Duodenal mucosa (tissue), 2 donors: ENCODE results near the gene KRT85.

Source experiments
- H3K27ac ChIP-seq: one replicate; pipeline ENCODE4 v1.7.0; 2013; ENCODE audit warnings: low read depth, low read length
- H3K27me3 ChIP-seq, 2 donors: one replicate each; pipeline ENCODE4 v1.7.0; 2013; ENCODE audit warnings: low read length in 2 of 2, control low read depth in 1 of 2; ENCODE audit not compliant: insufficient read depth in 2 of 2, control insufficient read depth in 1 of 2
- H3K36me3 ChIP-seq, 2 donors: one replicate each; pipeline ENCODE4 v1.7.0; 2013; ENCODE audit warnings: low read length in 2 of 2, control low read depth in 1 of 2; ENCODE audit not compliant: insufficient read depth in 2 of 2, control insufficient read depth in 1 of 2
- H3K4me1 ChIP-seq, 2 donors: one replicate each; pipeline ENCODE4 v1.7.0; 2013; ENCODE audit warnings: low read length in 2 of 2, control low read depth in 1 of 2; ENCODE audit not compliant: insufficient read depth in 2 of 2, control insufficient read depth in 1 of 2
- H3K4me3 ChIP-seq, 2 donors: one replicate each; pipeline ENCODE4 v1.7.0; 2013; ENCODE audit warnings: low read length in 2 of 2, low read depth in 1 of 2
- H3K9ac ChIP-seq, 2 donors: one replicate each; pipeline ENCODE4 v1.7.0; 2013; ENCODE audit warnings: low read length in 2 of 2, low read depth in 1 of 2
- H3K9me3 ChIP-seq, 2 donors: one replicate each; pipeline ENCODE4 v1.7.0; 2013; ENCODE audit warnings: low read length in 2 of 2, control low read depth in 1 of 2; ENCODE audit not compliant: control insufficient read depth in 1 of 2

KRT85 gene

GRCh38 chr12:52331833-52332232 is 35.4 kb downstream of the KRT85 start:
- Histone ChIP-seq H3K9ac (no peak overlapping the region), H3K9me3 (no peaks in the 10 kb centered on the region), H3K27ac (no peak overlapping the region), H3K27me3 (no peaks in the 10 kb centered on the region), H3K4me3 (no peak overlapping the region), H3K4me1 (peaks cover 11 to 15% of the 10 kb centered on the region in 2 donors), H3K36me3 (no peaks in the 10 kb centered on the region)

- no peak overlapping the region for H3K9ac ChIP-seq
- peaks cover 11 to 15% of the 10 kb centered on the region in 2 donors for H3K4me1 ChIP-seq
- no peaks in the 10 kb centered on the region for H3K9me3 ChIP-seq
- no peaks in the 10 kb centered on the region for H3K27me3 ChIP-seq
- H3K4me3 ChIP-seq = no peak overlapping the region
- H3K36me3 ChIP-seq = no peaks in the 10 kb centered on the region
- H3K27ac ChIP-seq = no peak overlapping the region
Measured at GRCh38 chr12:52331039-52331438, 36.2 kb downstream of the KRT85 start.

GRCh38 chr12:52327830-52328500 is 39.3 kb downstream of the KRT85 start:
- Histone ChIP-seq H3K27ac (no peak overlapping the region), H3K9ac (no peak overlapping the region), H3K36me3 (no peaks in the 10 kb centered on the region), H3K4me3 (no peak overlapping the region), H3K9me3 (no peaks in the 10 kb centered on the region), H3K4me1 (peaks cover 3% of the 10 kb centered on the region in 2 donors), H3K27me3 (no peaks in the 10 kb centered on the region)

- Histone ChIP-seq H3K9me3 (no peaks in the 10 kb centered on the region), H3K36me3 (no peaks in the 10 kb centered on the region), H3K27ac (no peak overlapping the region), H3K27me3 (peaks cover 3 to 6% of the 10 kb centered on the region in 2 donors), H3K9ac (no peak overlapping the region), H3K4me3 (no peak overlapping the region), H3K4me1 (peaks cover 3% of the 10 kb centered on the region in 2 donors)
Measured at GRCh38 chr12:52327052-52327829, 40.0 kb downstream of the KRT85 start.

GRCh38 chr12:52324153-52324444 is 43.2 kb downstream of the KRT85 start:
- H3K36me3 ChIP-seq = no peaks in the 10 kb centered on the region
- no peak overlapping the region for H3K9ac ChIP-seq
- H3K27me3 ChIP-seq = peaks cover 10 to 15% of the 10 kb centered on the region in 2 donors
- H3K27ac ChIP-seq = no peak overlapping the region
- H3K4me3 ChIP-seq = no peak overlapping the region
- peaks cover 0 to 3% of the 10 kb centered on the region in 2 donors for H3K4me1 ChIP-seq
- H3K9me3 ChIP-seq = no peaks in the 10 kb centered on the region

- no peak overlapping the region for H3K4me3 ChIP-seq
- no peak overlapping the region for H3K9ac ChIP-seq
- H3K36me3 ChIP-seq = no peaks in the 10 kb centered on the region
- H3K27ac ChIP-seq = no peak overlapping the region
- peaks cover 0 to 3% of the 10 kb centered on the region in 2 donors for H3K4me1 ChIP-seq
- H3K9me3 ChIP-seq = no peaks in the 10 kb centered on the region
- peaks cover 10 to 15% of the 10 kb centered on the region in 2 donors for H3K27me3 ChIP-seq
Measured at GRCh38 chr12:52323416-52324152, 43.7 kb downstream of the KRT85 start.

- H3K9me3 ChIP-seq = no peaks in the 10 kb centered on the region
- H3K27me3 ChIP-seq = peaks cover 10 to 15% of the 10 kb centered on the region in 2 donors
- no peak overlapping the region for H3K4me3 ChIP-seq
- H3K9ac ChIP-seq = no peak overlapping the region
- no peak overlapping the region for H3K27ac ChIP-seq
- H3K36me3 ChIP-seq = no peaks in the 10 kb centered on the region
- H3K4me1 ChIP-seq = peaks cover 0 to 3% of the 10 kb centered on the region in 2 donors
Measured at GRCh38 chr12:52323001-52323400, 44.3 kb downstream of the KRT85 start.

GRCh38 chr12:52322069-52322468 is 45.2 kb downstream of the KRT85 start:
- Histone ChIP-seq H3K36me3 (no peaks in the 10 kb centered on the region), H3K4me3 (no peak overlapping the region), H3K27me3 (peaks cover 10 to 15% of the 10 kb centered on the region in 2 donors), H3K4me1 (no peaks in the 10 kb centered on the region), H3K9ac (no peak overlapping the region), H3K9me3 (no peaks in the 10 kb centered on the region), H3K27ac (no peak overlapping the region)

- H3K27ac ChIP-seq = no peak overlapping the region
- H3K4me3 ChIP-seq = no peak overlapping the region
- H3K27me3 ChIP-seq = peaks cover 10 to 15% of the 10 kb centered on the region in 2 donors
- no peaks in the 10 kb centered on the region for H3K9me3 ChIP-seq
- no peaks in the 10 kb centered on the region for H3K36me3 ChIP-seq
- H3K4me1 ChIP-seq = no peaks in the 10 kb centered on the region
- no peak overlapping the region for H3K9ac ChIP-seq
Measured at GRCh38 chr12:52321418-52321817, 45.9 kb downstream of the KRT85 start.

- Histone ChIP-seq H3K36me3 (no peaks in the 10 kb centered on the region), H3K27ac (no peak within 1 kb of the TSS), H3K9ac (no peak within 1 kb of the TSS), H3K4me1 (no peaks in the 10 kb centered on the region), H3K27me3 (peaks cover 10 to 15% of the 10 kb centered on the region in 2 donors), H3K9me3 (no peaks in the 10 kb centered on the region), H3K4me3 (no peak within 1 kb of the TSS)
Measured at GRCh38 chr12:52320784-52321400, 46.4 kb downstream of the KRT85 start, which contains the start of gene KRT83. KRT83 (minus strand) TSS chr12:52321398; CDS start chr12:52321335, 63 bp downstream.
